Endothelial cell of umbilical vein (primary cell): ENCODE results near the gene EDN1. TPM values are rescaled to one million over a fixed set of nuclear protein-coding genes. Genes with fewer than 3 reads are reported as not detected.

Experiments
- BruUV-seq: library from RNA; stranded (reverse); fragments of 400-500 nt; replicated peaks from 2 replicates; lab custom pipeline; 2021; lab: Mats Ljungman, UMichigan
- CTCF ChIA-PET: fragments of 300-600, 350-600 bp; sonication (Branson Sonifier 250); formaldehyde crosslinking; loops from one replicate; lab custom pipeline; 2021; ENCODE audit warnings: antibody characterized with exemption, inconsistent platforms; lab: Charles Lee
- POLR2A ChIA-PET: fragments of 300-600, 350-600 bp; sonication (Branson Sonifier 250); formaldehyde crosslinking; loops from one replicate; lab custom pipeline; 2021; ENCODE audit warnings: antibody characterized with exemption, inconsistent platforms; lab: Charles Lee
- DNase-seq: peaks from one replicate; pipeline ENCODE4 v3.0.0-alpha.2; 2011; ENCODE audit warnings: low read depth, low spot score
- FAIRE-seq: peaks from 2 replicates; lab custom pipeline; 2011; peaks lifted over from hg19 to GRCh38; lab: Jason Lieb, UNC
- H2AFZ ChIP-seq: 2 replicates; pipeline ENCODE4 v1.6.0; 2012; ENCODE audit warnings: low read depth, low read length, control low read depth, inconsistent platforms
- H3K27ac ChIP-seq: 2 replicates; pipeline ENCODE4 v1.5.1; 2011; ENCODE audit warnings: low read depth, mild to moderate bottlenecking, control low read depth, low read length, moderate library complexity; ENCODE audit not compliant: insufficient read depth
- H3K27me3 ChIP-seq, 2 experiments: 2 replicates each; pipeline versions ENCODE4 v1.6.0 to v1.6.1; 2011; ENCODE audit warnings: low read length in 2 of 2, mixed read lengths in 1 of 2; ENCODE audit not compliant: control insufficient read depth in 2 of 2, insufficient read depth in 2 of 2
- H3K36me3 ChIP-seq, 2 experiments: 2 replicates in 1 of 2; 3 replicates in 1 of 2; pipeline ENCODE4 v1.5.1; 2011; ENCODE audit warnings: low read length in 2 of 2, mild to moderate bottlenecking in 1 of 2, moderate library complexity in 1 of 2; ENCODE audit not compliant: control insufficient read depth in 2 of 2, insufficient read depth in 2 of 2; ENCODE audit errors: extremely low read depth in 1 of 2
- H3K4me1 ChIP-seq: 3 replicates; pipeline ENCODE4 v1.5.1; 2011; ENCODE audit warnings: mild to moderate bottlenecking, low read length; ENCODE audit not compliant: control insufficient read depth, insufficient read depth; ENCODE audit errors: extremely low read depth
- H3K4me2 ChIP-seq: 2 replicates; pipeline ENCODE4 v1.6.1; 2011; ENCODE audit warnings: low read length, control low read depth, mixed read lengths; ENCODE audit not compliant: insufficient read depth
- H3K4me3 ChIP-seq, 3 experiments: fragments of 200-600 bp in 1 of 3; sonication (generic), shearing (Covaris generic) in 1 of 3; replicated peaks in 1 of 3; 2 replicates each; pipeline ENCODE4 v1.5.1; 2011 to 2016; ENCODE audit warnings: control low read depth in 3 of 3, low read length in 3 of 3, mild to moderate bottlenecking in 2 of 3, inconsistent platforms in 1 of 3, low read depth in 1 of 3, moderate library complexity in 1 of 3; ENCODE audit not compliant: insufficient read depth in 1 of 3
- H3K79me2 ChIP-seq: 2 replicates; pipeline ENCODE4 v1.6.0; 2012; ENCODE audit warnings: low read length, inconsistent platforms; ENCODE audit not compliant: control insufficient read depth, insufficient read depth
- H3K9ac ChIP-seq: replicated peaks from 2 replicates; pipeline ENCODE3; 2011; ENCODE audit warnings: low read length, control low read depth; ENCODE audit not compliant: insufficient read depth; ENCODE audit errors: extremely low read depth
- H3K9me1 ChIP-seq: replicated peaks from 3 replicates; pipeline ENCODE4 v1.6.0; 2011; ENCODE audit warnings: mild to moderate bottlenecking, low read length; ENCODE audit not compliant: control insufficient read depth, insufficient read depth; ENCODE audit errors: extremely low read depth
- H3K9me3 ChIP-seq: replicated peaks from 2 replicates; pipeline ENCODE4 v1.5.1; 2012; ENCODE audit warnings: low read length, inconsistent platforms; ENCODE audit not compliant: control insufficient read depth, insufficient read depth
- H4K20me1 ChIP-seq: replicated peaks from 2 replicates; pipeline ENCODE3; 2011; ENCODE audit warnings: mild to moderate bottlenecking, low read length; ENCODE audit not compliant: control insufficient read depth, insufficient read depth; ENCODE audit errors: extremely low read depth
- CTCF ChIP-seq, 2 donors: IDR thresholded peaks; 1 replicate in 1 of 2; 2 replicates in 1 of 2; pipeline ENCODE4 v1.5.1; 2011; ENCODE audit warnings: low read length in 2 of 2, mild to moderate bottlenecking in 2 of 2, moderate library complexity in 2 of 2, control low read depth in 1 of 2, inconsistent platforms in 1 of 2, low read depth in 1 of 2; ENCODE audit not compliant: insufficient read depth in 1 of 2; ENCODE audit errors: extremely low read depth in 1 of 2
- EZH2 ChIP-seq: IDR thresholded peaks from 2 replicates; pipeline ENCODE4 v1.6.1; 2012; ENCODE audit warnings: borderline replicate concordance, low read depth, mild to moderate bottlenecking, moderate library complexity, low read length, inconsistent platforms; ENCODE audit not compliant: severe bottlenecking
- FOS ChIP-seq: IDR thresholded peaks from 2 replicates; pipeline ENCODE4 v1.6.1; 2011; ENCODE audit warnings: mild to moderate bottlenecking, low read length, moderate library complexity, borderline replicate concordance; ENCODE audit not compliant: insufficient read depth
- GATA2 ChIP-seq: IDR thresholded peaks from 2 replicates; pipeline ENCODE4 v1.7.0; 2011; ENCODE audit warnings: low read depth, mild to moderate bottlenecking, moderate library complexity, mixed read lengths, low read length; ENCODE audit not compliant: insufficient read length, insufficient read depth
- JUN ChIP-seq: IDR thresholded peaks from 2 replicates; pipeline ENCODE4 v1.6.1; 2011; ENCODE audit warnings: borderline replicate concordance, low read depth; ENCODE audit not compliant: insufficient read length, insufficient read depth
- MAX ChIP-seq: IDR thresholded peaks from 2 replicates; pipeline ENCODE4 v1.6.1; 2011; ENCODE audit not compliant: insufficient read depth, insufficient read length
- MYC ChIP-seq: IDR thresholded peaks from one replicate; pipeline ENCODE4 v1.6.1; 2011; ENCODE audit warnings: mild to moderate bottlenecking, low read depth, low read length
- POLR2A ChIP-seq: IDR thresholded peaks from 2 replicates; pipeline ENCODE4 v1.6.1; 2012; ENCODE audit warnings: low read depth, mild to moderate bottlenecking, control low read depth, low read length
- POLR2AphosphoS5 ChIP-seq: IDR thresholded peaks from 2 replicates; pipeline ENCODE4 v1.6.1; 2012; ENCODE audit warnings: low read depth, mild to moderate bottlenecking, control low read depth, low read length, moderate library complexity; ENCODE audit not compliant: insufficient read depth
- dilution Hi-C: fragments of 300-500 bp; cut with MboI; formaldehyde crosslinking; loops from one replicate; pipeline ENCODE4 v1.15.0; 2019; ENCODE audit warnings: low sequenced_read_pairs; ENCODE audit not compliant: extremely low pct_ligation_motif_present
- intact Hi-C: fragments of 100-400 bp; cut with micrococcal nuclease; formaldehyde crosslinking; loops from one replicate; pipeline ENCODE4 v1.10.0; 2022
- polyA plus RNA-seq, 4 experiments: library from polyadenylated mRNA; depleted of rRNA in 3 of 4; stranded (reverse) in 3 of 4; unstranded in 1 of 4; fragments of >200 nt; gene quantifications; 2 replicates each; pipeline versions ENCODE4 v1.2.1 to v1.2.3, GENCODE V29; 2011 to 2012; ENCODE audit warnings: missing spikeins in 1 of 4
- total RNA-seq: library from RNA; stranded (reverse); gene quantifications from 2 replicates; pipeline ENCODE4 v1.2.3, GENCODE V29; 2021

EDN1 gene
- total and polyA plus RNA-seq, 2 donors (not counting 3 experiments of a cell fraction or from before 2014, with no cell fraction given) = 493 to 498 TPM

- dilution Hi-C loops = loop anchor here (25.0 kb wide), 3 partner anchors 212 to 663 kb away; no protein-coding TSS in a partner anchor
- Histone ChIP-seq H3K4me1 (no peaks in the 10 kb centered on the region), H3K9me1 (no peaks in the 10 kb centered on the region), H3K4me2 (no peak overlapping the region), H3K4me3 (no peak overlapping the region), H3K9ac (no peak overlapping the region), H4K20me1 (no peaks in the 10 kb centered on the region), H3K9me3 (no peaks in the 10 kb centered on the region), H3K79me2 (no peaks in the 10 kb centered on the region), H3K36me3 (no peaks in the 10 kb centered on the region), H3K27me3 (no peaks in the 10 kb centered on the region), H2AFZ (no peak overlapping the region), H3K27ac (no peak overlapping the region)
- ChIA-PET CTCF (interaction anchor here (1.4 kb wide), 2 partner anchors 12 to 14 kb away, joined by 5 read pairs; no protein-coding TSS in a partner anchor), POLR2A (no interaction called here)
- BruUV-seq = no TSS peak
- intact Hi-C loops = no loop called here
- TF ChIP-seq FOS = no peak
- TF ChIP-seq JUN = no peak
- no peak for TF ChIP-seq CTCF (IDR thresholded peaks at IDR 0.05; ENCODE audit: extremely low read depth in 1 of 2, insufficient read depth in 1 of 2, low read depth in 1 of 2, low read length in 2 of 2)
- no peak for TF ChIP-seq MAX
- no peak for TF ChIP-seq MYC
- no peak for TF ChIP-seq EZH2
- TF ChIP-seq POLR2A = no peak
- no peak for TF ChIP-seq GATA2
- no peak for TF ChIP-seq POLR2AphosphoS5
- no peak for DNase-seq
- FAIRE-seq = no peak
These were observed 15.1 kb upstream of the EDN1 start for GRCh38 chr6:12275107-12275506.
